Stimulated activated CD4-positive, alpha-beta T cell treated with anti-CD3 and anti-CD28 coated beads, TNF-alpha, amount 100 ng/mL, for 4 hours (primary cell): ENCODE results near the gene KLHL30.

ENCODE experiments used
- DNase-seq, 3 experiments: peaks; one replicate each; pipeline ENCODE4 v3.0.0-alpha.2; 2020; ENCODE audit warnings: low read depth in 3 of 3

KLHL30 gene

DNA sequence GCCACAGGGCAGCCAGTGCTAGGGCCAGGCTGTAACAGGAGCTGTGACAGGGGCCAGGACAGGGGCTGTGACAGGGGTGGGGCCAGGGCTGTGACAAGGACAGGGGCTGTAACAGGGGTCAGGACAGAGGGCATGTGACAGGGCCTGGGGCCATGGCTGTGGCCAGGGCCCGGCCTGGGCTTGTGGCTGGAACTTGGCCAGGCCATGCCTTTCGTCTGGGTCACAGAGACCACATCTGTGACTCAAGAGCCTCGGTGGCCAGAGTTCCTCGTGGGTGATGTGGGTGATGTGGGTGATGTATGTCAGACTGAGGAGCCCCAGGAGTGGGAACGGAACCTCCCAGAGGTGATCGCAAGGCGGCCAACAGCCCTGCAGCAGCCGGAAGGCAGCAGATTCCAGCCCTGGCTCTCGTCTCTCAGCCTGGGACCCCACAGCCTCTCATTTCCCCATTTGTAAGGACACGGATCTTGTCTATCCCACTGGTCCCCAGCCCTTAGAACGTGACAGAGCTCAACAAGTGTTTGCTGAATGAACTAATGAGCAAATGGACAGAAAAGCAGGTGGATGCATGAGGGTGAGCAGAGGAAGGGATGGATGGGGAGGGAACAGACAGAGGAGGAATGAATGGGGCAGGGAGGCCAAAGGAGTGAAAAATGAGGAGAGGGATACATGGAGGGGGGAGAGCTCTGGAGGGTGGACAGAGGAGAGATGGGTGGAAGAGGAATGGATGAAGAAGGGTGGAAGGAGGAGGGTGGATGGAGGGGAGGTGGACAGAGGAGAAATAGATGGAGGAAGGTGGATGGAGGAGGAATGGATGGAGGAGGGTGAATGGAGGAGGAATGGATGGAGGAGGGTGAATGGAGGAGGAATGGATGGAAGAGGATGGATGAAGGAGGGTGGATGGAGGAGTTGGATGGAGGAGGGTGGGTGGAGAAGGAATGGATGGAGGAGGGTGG is 21.0 kb upstream of the KLHL30 start:
- no peak for DNase-seq

DNA sequence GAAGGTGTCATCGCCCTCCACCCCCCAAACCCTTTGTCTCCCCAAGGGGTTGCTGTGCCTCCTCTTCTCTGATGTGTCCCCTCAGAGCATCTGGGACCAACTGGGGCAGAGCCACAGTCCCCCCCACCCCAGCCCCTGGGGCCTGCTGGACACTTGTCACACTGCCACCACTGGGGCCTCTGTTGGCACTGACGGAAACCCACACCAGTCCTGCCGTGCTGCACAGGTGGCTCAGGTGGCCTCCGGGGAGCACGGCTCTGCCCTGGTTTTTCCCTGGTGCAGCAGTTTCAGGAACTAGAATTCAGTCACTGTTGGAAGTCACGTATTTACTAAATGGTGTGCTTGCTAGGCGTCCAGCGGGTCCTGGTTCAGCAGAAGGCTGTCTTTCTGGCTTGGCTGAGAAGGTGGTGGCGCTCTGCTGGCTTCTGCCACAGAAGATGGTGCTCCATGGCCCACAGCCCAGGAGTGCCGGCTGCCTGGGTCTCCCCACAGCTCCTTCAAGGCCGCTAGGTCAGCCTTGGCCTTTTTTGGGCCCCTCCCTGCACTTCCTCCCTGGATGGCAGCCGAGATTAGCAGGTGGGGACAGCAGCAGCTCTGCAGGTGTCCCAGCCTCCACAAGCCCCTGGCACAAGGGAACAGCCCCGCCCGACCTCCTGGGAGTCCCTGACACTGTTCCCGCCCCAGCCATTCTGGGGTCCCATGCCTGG is 18.6 kb upstream of the KLHL30 start:
- DNase-seq, result no peak

DNA sequence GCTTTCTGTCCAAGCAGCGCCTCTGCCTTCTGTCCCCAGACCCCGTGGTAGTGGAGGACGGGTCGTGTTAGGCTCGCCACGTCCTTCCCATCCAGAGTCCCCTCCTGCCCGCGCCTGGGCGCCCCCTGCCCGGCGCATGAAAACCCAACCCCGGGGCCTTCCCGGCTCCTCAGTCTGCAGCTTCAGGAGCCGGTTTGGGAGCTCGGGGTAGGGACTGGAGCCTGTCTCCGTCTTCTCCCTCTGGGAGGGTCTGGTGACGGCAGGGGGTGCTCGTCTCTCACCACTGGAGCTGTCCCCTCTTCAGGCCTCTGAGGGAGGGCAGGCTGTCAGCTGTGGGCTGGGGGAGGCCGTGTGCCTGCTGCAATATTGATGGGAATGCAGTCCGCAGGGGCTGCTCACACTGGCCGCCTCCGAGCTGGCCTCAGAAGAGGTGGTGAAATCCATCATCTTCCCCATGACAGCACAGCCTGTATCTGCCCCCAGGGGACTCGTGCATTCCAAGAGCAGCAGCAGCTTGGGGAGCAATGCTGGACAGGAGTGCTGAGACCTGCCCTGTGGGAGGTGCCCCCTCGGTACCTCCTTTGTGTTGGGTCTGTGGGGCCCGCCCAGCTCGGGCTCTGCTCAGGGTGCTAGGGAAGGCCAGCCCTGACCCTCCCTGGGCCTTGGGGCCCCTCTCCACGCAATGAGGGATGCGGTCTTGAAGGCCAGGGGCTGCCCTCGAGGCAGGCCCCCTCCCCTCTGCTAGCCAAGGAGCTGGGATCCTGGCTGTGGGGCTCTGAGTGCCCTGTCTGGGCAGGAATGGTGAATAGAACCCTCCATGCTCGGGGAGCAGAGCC is 17.8 kb upstream of the KLHL30 start:
- DNase-seq, result no peak

DNA sequence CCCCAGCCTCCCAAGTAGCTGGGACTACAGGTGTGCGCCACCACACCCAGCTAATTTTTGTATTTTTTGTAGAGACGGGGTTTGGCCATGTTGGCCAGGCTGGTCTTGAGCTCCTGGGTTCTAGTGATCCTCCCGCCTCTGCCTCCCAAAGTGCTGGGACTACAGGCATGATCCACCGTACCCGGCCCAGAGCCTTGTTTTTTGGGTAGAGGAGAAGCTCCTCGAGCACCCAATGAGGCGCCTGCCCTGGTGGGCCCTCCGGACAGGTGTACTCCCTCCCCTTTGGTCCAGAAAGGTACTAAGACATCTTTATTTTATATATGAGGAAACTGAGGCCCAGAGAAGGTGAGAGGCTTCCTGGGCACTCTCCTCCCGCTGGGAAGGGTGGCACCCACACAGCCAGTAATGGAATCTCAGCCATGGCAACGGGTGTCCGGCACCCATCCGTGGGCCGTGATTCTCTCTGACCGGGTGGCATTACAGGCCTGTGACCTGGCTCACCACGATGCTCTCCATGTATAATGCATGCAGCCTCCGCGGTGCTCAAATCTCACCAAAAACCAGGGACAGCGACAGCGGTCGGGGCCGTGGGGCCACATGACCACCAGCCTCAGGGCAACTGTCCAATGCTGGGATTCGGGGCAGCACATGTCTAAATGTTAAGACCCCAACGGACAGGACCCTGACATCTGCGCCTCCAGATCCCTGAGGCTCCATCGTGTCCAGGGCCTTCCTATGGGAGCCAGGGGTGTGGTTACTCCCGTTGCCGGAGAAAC is 16.8 kb upstream of the KLHL30 start:
- DNase-seq, result no peak

DNA sequence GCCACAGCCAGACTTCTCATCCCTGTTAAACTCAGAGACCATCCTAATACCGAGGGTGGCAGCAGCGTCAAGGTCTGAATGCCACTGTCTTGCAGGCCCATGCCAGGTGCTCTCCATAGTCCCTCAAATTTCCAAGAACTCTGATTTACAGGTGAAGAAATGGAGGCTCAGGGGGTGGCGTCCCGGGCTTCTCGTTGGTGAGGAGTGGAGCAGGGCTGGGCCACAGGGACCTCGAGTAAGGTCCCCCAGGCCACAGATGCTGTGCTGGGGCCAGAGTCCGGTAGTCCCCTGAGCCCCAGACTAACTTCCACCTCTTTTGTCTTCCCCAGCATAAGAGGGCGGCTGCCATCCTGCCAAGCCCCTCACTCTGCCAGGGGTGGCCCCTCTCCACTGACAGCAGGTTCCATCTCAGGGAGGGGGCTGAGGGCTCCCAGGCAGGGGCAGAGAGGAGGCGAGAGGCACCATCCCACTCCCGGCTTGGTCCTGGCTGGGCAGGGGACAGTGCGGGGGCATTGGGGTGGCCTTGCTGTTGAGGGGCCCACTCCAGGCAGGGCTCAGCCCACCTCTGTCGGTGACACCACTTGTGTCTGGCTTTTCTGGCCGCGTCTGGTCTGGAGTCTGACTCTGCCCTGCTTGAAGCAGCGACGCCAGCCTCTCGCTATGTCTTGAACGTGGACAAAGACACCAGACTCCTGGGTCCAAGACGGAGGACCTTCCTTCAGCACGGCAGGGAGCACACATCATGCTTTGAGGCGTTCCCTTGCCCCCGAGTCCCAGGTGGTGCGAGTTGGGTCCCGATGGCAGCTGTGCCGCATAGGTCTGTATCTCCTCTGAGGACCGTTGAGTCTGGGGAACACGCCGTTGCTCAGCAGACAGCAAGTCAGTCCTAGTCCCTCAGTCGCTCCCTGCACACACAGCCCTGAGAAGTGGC is 15.9 kb upstream of the KLHL30 start:
- no peak for DNase-seq

DNA sequence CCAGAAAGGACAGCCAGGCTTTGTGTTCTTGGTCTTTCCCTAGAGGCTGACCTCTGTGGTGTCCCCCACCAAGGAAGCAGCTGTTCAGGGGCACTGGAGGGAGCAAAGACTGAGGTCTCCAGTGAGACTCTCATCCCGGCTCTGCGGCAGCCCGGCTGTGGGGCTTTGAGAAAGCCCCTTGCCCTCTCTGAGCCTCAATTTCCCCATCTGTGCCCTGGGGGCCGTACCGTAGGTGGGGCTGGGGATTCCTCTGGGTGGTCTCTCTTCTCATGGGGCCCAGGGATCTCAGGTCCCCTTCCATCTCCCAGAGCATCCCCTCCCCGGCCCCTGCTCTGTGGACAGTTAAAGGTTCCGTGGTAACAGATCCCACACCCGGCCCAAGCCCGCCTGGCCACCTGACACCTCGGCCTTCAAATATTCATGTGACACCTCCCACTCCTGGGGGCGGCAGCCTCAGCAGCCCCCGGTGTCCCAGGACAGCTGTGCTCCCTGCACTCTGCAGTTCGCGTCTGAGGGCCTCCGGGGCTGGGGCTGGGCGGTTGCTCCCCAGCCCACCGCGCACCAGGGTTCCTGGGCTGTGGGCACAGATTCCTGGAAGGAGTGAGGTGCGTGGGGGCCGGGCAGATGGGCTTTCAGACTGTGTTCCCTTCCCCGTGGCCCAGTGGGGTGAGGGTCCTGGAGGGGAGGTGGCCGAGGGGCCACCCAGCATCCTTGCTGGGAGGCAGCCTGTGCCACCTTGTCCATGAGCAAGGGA is 15.1 kb upstream of the KLHL30 start:
- DNase-seq, result no peak

DNA sequence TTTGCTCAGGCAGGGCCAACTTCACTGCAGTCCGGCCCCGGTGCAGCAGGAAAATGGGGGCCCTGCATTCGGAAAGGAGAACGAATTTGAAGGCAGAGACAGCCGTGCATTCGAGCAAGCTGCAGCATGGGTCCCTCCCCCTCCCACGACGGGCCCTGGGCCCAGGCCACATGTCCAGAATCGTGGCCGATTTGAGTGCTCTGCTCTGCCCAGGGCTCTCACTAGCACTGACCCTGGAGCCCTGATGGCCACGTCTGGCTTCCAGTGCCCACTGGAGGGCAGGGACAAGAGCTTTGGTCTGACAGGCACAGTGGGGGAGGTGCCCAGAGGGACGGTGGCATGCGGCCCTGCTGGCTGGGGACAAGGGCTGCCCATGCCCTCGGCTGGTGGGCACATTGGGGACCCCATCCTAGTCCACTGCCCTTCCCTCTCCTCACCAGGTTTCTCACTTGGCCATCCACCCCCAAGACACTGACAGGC is 14.4 kb upstream of the KLHL30 start:
- no peak for DNase-seq

DNA sequence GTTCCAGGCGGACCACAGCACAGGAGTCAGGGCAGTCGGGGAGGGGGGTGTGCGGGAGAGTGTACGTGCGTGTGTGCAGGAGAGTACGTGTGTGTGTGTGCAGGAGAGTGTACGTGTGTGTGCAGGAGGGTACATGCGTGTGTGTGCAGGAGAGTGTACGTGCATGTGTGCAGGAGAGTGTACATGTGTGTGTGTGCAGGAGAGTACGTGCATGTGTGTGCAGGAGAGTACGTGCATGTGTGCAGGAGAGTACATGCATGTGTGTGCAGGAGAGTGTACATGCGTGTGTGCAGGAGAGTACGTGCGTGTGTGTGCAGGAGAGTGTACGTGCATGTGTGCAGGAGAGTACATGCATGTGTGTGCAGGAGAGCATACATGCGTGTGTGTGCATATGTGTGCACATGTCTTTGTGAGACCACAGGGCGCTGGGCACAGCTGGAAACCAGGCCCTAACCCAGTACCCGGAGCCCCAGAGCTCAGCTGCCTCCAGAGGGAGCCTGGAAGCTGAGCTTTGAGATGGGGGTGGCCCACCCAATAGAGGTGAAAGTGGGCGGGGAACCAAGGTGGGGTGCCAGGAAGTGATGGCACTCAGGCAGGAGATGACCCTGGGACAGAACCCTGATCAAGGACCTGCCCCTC is 13.9 kb upstream of the KLHL30 start:
- DNase-seq, result no peak

DNA sequence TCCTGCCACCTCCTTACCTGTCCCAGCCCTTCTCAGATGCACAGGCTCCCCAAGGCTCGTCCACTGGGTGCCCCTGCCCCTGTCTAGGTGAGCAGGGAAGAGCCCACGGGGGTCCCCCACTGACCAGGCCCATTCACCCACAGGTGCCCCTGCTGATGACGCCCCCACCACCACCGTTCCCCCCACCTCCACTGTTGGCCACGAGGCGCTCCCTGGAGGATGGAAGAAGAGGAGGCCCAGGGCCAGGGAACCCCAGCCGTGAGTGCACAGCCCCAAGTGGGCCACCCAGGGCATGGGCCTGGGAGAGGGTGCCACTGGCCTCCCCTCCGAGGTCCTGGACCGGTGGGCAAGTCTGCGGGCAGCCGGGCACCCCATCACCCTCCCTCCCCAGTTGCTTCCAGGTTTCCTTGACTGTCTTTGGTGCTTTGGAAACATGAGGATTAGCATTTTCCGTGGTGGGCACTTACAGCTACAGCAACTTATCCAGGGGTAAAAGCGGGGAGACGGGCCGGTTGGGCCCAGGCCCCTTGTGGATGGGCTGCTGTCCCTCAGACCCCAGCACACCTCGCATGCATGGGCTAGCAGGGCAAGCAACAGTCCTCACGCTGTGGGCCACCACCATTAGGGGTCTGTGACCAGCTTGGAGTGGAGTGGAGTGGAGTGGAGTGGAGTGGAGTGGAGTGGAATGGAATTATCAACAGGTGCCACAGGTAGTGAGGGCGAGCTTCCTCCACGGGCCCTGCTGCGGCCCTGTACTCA is 13.2 kb upstream of the KLHL30 start:
- no peak for DNase-seq

DNA sequence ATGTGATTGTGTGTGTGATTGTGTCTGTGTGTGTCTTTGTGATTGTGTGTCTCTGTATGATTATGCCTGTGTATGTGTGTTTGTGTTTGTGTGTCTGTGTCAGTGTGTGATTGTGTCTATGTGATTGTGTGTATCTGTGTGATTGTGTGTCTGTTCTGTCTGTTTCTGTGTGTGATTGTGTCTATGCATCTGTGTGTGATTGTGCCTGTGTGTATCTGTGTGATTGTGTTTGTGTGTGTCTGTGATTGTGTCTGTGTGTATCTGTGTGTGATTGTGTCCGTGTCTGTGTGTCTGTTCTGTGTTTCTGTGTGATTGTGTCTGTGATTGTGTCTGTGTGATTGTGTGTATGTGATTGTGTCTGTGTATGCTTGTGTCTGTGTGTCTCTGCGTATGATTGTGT is 12.1 kb upstream of the KLHL30 start:
- DNase-seq, result no peak

DNA sequence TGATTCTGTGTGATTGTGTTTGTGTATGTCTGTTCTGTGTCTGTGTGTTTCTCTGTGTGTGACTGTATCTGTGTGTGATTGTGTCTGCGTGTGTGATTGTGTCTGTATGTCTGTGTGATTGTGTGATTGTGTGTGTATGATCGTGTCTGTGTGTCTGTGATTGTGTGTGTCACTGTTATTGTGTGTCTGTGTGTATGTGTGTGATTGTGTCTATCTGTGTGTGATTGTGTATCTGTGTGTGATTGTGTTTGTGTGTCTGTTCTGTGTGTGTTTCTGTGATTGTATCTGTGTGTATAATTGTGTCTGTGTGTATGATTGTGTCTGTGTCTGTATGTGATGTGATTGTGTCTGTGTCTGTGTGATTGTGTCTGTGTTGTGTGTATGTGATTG is 11.7 kb upstream of the KLHL30 start:
- no peak for DNase-seq

DNA sequence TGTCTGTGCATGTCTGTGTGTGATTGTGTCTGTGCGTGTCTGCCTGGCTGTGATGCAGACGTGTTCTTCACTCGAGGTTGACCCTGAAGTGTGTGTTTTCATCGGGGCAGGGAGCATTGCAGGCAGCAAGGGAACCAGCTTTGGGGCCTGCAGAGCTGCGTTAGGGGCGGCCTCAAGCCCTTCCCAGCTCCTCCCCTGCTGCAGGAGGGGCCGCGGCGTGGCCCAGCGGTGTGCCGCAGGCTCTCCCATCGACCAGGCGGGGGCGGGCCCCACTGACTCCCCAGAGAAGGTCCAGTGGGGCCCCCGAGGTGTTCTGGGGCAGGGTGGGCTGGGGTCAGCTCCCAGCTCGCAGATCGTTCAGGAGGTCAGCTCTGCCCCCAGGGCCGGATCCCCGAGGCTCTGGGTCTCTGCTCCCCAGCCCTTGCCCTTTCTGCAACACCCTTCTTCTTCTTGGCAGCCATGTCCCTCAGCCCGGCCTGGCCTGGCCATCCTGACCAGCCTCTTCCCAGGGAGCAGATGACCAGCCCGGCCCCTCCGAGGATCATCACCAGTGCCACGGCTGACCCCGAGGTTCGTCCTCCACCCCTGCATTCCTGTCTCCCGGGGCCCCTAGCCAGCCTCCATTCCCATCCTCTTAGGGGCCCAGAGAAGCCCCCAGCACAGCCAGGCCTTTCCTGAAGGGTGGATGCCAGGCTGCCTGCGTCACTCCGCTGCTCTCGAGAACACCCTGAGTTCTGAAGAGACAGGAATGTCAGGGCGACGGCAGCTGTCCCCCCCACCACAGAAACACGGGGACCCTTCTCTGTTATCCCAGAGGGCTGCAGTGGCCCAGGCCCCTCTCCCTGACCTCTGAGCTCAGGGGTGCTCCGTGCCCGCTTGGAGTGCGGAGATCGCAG is 11.1 kb upstream of the KLHL30 start:
- no peak for DNase-seq

DNA sequence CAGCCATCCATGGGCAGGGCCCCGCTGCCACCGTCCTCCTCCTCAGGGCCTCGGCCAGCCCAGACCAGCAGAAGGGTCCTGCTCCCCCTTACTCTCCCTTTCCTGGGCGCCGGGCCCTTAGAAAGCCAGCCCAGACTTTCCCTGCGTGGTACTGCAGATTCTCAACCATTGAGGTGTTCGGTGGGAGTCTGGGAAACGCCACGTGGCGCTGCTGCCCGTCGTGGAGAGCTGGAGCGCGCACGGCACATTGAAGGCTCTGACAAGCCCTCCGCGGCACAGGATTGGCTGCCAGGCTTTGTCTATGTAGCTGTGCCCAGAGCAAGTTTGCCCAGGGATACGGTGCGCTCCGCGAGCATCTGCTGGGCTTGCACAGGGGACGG is 10.4 kb upstream of the KLHL30 start:
- DNase-seq, result no peak

DNA sequence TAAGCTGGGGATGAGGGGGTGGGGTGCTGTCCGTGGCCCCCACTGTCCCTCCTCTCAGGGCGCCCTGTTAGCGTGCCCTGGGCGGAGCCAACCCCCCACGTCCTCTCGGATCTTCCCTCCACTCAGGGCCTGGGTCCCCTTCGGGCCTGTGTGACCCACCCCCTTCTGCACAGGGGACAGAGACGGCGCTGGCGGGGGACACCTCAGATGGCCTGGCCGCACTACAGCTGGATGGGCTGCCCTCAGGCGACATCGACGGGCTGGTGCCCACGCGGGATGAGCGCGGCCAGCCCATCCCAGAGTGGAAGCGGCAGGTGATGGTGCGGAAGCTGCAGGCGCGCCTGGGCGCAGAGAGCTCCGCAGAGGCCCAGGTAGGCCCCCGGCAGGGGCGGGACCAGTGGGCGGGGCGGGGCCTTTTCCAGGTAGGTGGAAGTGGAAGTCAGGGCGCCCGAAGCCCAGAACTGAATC is 9.9 kb upstream of the KLHL30 start:
- DNase-seq, result no peak

DNA sequence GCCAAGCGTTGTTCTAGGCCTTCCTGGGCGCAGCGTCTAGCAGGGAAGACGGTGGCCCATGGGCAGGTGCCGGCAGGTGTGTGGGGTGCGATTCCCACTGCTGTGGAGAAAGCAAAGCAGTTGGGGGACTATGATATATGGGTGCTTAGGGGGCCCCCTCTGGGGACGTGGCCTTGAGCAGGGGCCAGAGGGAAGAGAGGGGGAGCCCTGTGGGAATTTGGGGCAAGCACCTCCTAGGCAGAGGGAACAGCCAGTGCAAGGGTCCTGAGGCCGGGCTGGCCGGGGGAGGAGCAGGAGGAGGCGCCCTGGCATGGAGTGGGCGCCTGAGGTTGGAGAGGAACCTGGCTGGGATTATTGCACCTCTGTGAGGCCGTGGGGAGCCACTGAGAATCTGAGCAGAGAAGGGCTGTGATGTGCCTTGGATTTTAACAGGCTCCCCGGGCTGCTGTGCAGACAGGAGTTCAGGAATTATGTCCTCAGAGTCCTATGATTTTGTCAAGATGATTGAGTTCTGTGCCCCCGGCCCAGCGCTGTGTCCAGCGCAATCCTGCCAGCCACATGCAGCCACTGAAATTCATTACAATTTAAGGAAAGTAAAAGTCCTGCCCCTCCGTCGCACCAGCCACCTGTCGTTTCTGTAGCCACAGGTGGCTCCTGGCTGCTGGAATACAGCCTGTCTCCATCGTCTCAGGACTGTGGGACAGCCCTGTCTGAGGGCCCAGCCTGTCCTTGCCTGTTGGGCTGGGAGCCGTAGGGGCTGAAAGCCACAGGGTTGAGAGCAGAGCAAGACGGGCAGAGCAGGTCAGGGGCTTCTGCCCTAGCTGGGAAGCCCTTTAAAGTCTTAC is 9.1 kb upstream of the KLHL30 start:
- DNase-seq, result no peak

DNA sequence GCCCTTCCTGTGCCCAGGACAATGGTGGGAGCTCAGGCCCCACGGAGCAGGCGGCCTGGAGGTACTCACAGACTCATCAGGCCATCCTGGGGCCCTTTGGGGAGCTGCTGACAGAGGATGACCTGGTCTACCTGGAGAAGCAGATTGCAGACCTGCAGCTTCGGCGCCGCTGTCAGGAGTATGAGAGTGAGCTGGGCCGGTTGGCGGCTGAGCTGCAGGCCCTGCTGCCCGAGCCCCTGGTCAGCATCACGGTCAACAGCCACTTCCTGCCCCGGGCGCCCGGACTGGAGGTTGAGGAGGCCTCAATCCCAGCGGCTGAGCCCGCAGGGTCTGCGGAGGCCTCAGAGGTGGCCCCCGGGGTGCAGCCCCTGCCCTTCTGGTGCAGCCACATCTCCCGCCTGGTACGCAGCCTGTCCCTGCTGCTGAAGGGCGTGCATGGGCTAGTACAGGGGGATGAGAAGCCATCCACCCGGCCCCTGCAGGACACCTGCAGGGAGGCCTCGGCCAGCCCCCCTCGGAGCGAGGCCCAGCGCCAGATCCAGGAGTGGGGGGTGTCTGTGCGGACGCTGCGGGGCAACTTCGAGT is 8.3 kb upstream of the KLHL30 start:
- no peak for DNase-seq
